ENCODE results near the gene RNF2. TPM values are rescaled to one million over a fixed set of nuclear protein-coding genes. Genes with fewer than 3 reads are reported as not detected.

RNF2 gene
- total and polyA plus RNA-seq, 2 donors (not counting 3 experiments of a cell fraction or from before 2014, with no cell fraction given), result 13.6 to 30.6 TPM

- H3K79me2 ChIP-seq (ENCODE audit: control insufficient read depth, insufficient read depth, low read length), result peaks cover 55% of the 10 kb centered on the region
- BruUV-seq (replicated peaks), result no TSS peak
- H3K4me2 ChIP-seq (ENCODE audit: insufficient read depth, low read length), result no peak overlapping the region
- H3K27ac ChIP-seq (ENCODE audit: insufficient read depth, low read depth, low read length), result no peak overlapping the region
- no peaks in the 10 kb centered on the region for H3K36me3 ChIP-seq (ENCODE audit: control insufficient read depth in 2 of 2, extremely low read depth in 1 of 2, insufficient read depth in 2 of 2, low read length in 2 of 2)
- intact Hi-C loops (cut with micrococcal nuclease), result no loop called here
- no peak for TF ChIP-seq MAX (IDR thresholded peaks at IDR 0.05; ENCODE audit: insufficient read depth, insufficient read length)
- TF ChIP-seq FOS (IDR thresholded peaks at IDR 0.05; ENCODE audit: borderline replicate concordance, insufficient read depth, low read length), result no peak
- TF ChIP-seq POLR2AphosphoS5 (IDR thresholded peaks at IDR 0.05; ENCODE audit: insufficient read depth, low read depth, low read length), result no peak
- TF ChIP-seq JUN (IDR thresholded peaks at IDR 0.05; ENCODE audit: borderline replicate concordance, insufficient read depth, insufficient read length, low read depth), result no peak
- no peak for TF ChIP-seq EZH2 (IDR thresholded peaks at IDR 0.05; ENCODE audit: borderline replicate concordance, low read depth, low read length, severe bottlenecking)
- no peak for TF ChIP-seq GATA2 (IDR thresholded peaks at IDR 0.05; ENCODE audit: insufficient read depth, insufficient read length, low read depth, low read length)
- TF ChIP-seq CTCF (IDR thresholded peaks at IDR 0.05; ENCODE audit: extremely low read depth in 1 of 2, insufficient read depth in 1 of 2, low read depth in 1 of 2, low read length in 2 of 2), result no peak
- no peak for TF ChIP-seq POLR2A (IDR thresholded peaks at IDR 0.05; ENCODE audit: low read depth, low read length)
- no peak for TF ChIP-seq MYC (IDR thresholded peaks at IDR 0.05; ENCODE audit: low read depth, low read length)
- H3K9ac ChIP-seq (replicated peaks; ENCODE audit: extremely low read depth, insufficient read depth, low read length), result no peak overlapping the region
- CTCF ChIA-PET, result interaction anchor here (1.0 kb wide), 1 partner anchor 81 kb away, joined by 3 read pairs; no protein-coding TSS in a partner anchor
- H4K20me1 ChIP-seq (replicated peaks; ENCODE audit: control insufficient read depth, extremely low read depth, insufficient read depth, low read length), result peaks cover 6% of the 10 kb centered on the region
- dilution Hi-C loops (cut with MboI; ENCODE audit: extremely low pct_ligation_motif_present, low sequenced_read_pairs), result no loop called here
- no peaks in the 10 kb centered on the region for H3K27me3 ChIP-seq (ENCODE audit: control insufficient read depth in 2 of 2, insufficient read depth in 2 of 2, low read length in 2 of 2)
- H3K9me1 ChIP-seq (replicated peaks; ENCODE audit: control insufficient read depth, extremely low read depth, insufficient read depth, low read length), result no peaks in the 10 kb centered on the region
- POLR2A ChIA-PET, result no interaction called here
- FAIRE-seq (no peak), DNase-seq (ENCODE audit: low read depth, low spot score) (no peak)
- H3K4me1 ChIP-seq (ENCODE audit: control insufficient read depth, extremely low read depth, insufficient read depth, low read length), result no peaks in the 10 kb centered on the region
- no peak overlapping the region for H3K4me3 ChIP-seq (replicated peaks in 1 of 3; ENCODE audit: insufficient read depth in 1 of 3, low read depth in 1 of 3, low read length in 3 of 3)
- no peaks in the 10 kb centered on the region for H3K9me3 ChIP-seq (replicated peaks; ENCODE audit: control insufficient read depth, insufficient read depth, low read length)
- H2AFZ ChIP-seq (ENCODE audit: low read depth, low read length), result no peak overlapping the region
Measured at GRCh38 chr1:185068341-185068740, 23.0 kb downstream of the RNF2 start.
